ENCODE measurements around the gene AIFM2.
A peak's percentile ranks its signal among the peaks of the same experiment; 100 is the strongest.
"Not testable (repeated sequence)": the region's sequence is repeated elsewhere in the genome, so short reads cannot be mapped to it uniquely, and the experiment has no call there.

Gene AIFM2

DNA sequence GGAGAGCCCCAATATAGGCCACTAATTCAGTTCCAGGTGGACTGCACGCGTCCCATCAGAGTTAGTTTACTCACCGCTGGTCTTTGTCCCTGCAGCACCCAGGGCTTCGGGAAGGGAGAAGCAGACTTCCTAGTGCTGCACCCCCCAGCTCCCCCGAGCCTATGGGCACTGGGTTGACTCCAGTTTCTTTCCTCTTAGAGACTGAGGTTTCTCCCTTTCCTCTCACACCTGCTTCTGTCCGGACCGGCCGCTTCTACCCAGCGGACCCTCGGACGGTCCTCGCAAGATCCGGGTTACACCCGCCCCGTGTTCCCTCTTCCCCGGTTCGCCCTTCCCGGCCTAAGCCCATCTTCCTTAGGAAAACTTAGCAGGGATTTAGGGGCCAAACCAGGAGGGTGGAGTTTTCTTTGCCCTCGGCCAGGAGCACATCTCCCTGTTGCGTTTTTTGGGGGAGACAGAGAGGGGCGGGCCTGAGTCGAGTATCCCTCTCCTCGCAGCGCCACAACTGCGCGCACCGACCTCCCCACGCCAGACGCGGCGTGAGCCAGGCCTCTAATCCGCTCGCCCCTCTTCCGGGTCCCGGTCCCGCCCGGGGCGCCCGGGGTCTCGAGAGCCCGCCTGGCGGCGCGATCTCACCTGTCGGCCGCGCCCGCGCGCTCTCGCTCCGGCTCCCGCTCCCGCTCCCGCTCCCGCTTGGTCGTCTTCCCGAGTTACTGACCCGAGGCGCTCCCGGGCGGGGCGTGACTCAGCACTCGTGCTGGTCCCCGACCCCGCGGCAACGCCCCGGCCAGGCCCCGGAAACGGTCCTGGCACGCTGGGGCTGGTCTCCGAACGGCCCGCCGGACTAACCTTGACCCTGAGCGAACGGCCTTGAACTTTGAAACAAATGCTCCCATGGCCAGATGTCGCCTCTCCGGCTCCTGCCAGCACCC is at the start of gene AIFM2:
Gene AIFM2 (minus strand): TSS at position 728 of the 932 bp plus-strand sequence. CDS start 8,741 bp downstream, outside the sequence.
- DNase-seq (ENCODE audit: insufficient read length, low spot score), result peak; percentile 76
- FAIRE-seq, result peak; percentile 45

DNA sequence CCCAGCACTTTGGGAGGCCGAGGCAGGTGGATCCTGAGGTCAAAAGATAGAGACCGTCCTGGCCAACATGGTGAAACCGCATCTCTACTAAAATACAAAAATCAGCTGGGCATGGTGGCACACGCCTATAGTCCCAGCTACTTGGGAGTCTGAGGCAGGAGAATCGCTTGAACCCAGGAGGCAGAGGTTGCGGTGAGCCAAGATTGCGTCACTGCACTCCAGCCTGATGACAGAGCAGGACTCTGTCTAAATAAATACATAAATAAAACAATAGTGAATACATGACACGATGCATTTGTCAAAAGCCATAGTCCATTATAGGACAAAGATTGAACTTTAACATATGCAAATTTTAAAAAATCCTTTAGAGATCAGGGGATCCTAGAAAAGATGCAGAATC is 46.6 kb upstream of the AIFM2 start:
- FAIRE-seq; DNase-seq (ENCODE audit: insufficient read length, low spot score): not testable (repeated sequence)

DNA sequence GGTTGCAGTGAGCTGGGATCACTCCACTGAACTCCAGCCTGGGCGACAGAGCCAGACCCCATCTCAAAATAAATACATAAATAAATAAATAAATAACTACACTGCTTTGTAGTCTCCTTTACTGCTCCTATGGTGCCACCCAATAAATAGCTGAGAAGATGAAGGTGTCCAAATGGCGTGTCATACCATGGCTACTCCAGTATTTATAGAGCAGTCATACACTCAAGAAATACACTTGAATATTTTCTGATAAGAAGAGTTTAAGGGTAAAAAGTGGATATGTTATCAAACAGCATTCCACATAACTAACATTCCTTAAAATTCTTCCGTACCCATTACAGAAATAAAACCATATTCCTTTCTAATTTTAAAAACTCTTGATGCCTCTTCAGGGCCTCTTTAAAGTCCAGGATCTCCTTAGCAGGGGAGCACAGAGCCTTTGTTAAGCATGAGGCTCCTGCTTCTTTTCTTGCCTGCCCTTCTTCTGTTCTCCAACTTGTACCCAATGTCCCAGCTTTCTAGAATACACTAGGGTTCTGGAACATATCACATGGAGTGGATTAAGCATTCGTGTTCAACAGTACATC is 45.6 kb upstream of the AIFM2 start:
- DNase-seq (ENCODE audit: insufficient read length, low spot score) (no peak), FAIRE-seq (no peak)

DNA sequence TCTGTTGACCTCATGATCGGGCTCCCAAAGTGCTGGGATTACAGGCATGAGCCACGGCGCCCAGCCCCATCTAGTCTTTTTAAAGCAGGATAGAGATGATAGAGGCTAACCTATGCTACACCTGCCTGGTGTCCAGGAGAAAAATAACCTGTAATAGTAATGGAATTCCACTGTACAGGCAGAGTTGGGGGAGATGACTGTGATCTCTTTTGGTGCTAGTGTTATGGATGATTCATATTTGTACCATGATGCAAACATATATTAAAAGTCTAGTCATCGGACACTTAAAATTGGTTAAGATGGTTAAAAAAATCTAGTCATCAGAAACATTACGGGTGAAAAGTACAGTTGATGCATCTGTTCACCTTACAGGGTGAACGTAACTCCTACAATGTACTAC is 43.8 kb upstream of the AIFM2 start:
- FAIRE-seq (no peak), DNase-seq (ENCODE audit: insufficient read length, low spot score) (no peak)

DNA sequence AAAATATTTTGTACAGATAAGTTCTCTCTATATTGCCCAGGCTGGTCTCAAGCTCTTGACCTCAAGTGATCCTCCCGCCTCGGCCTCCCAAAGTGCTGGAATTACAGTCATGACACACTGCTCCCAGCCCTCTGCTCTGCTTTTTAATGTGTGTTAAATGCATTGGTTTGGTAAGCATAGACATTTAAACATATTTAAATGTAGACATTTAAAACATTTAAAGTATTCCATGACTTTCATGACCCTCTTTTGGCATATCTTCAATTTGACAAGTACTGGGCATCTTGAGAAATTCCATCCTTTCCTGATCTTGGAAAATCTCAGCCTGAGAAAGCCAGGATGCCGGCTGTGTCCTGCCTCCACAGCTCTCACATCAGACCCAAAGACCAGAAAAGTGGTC is 42.9 kb upstream of the AIFM2 start:
- DNase-seq (ENCODE audit: insufficient read length, low spot score), result no peak
- FAIRE-seq, result no peak

DNA sequence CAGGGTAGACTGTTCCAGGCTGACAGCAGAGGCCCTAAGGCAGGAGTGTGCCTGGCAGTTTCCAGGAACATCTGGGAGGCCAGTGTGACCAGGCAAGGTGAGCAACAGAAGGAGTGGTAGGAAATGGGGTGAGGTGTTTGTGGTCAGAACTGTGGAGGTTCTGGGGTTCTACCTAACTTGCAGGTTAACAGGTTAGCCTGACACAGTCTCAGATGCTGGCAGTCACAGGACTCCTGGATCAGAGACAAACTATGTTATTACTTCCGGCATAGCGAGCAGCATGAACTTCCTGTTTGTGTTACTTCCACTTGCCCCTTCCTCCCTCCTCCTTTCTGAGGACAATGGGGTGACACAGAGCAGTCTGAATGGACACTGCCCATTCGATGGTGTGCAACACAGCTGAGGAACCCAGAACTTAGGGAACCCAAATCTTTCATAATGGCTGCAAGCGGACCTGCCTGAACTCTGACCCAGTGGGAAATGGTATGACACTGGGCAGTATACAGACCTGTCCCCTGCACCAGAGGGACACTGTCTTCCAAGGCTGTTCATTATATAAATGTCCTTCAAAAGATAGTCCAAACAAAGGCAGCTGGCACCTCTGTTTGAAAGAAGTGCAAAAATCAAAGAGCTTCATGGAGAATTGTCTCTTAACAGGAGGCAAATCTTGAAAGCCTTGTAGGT is 41.6 kb upstream of the AIFM2 start:
- FAIRE-seq (peak; percentile 64), DNase-seq (ENCODE audit: insufficient read length, low spot score) (no peak)

DNA sequence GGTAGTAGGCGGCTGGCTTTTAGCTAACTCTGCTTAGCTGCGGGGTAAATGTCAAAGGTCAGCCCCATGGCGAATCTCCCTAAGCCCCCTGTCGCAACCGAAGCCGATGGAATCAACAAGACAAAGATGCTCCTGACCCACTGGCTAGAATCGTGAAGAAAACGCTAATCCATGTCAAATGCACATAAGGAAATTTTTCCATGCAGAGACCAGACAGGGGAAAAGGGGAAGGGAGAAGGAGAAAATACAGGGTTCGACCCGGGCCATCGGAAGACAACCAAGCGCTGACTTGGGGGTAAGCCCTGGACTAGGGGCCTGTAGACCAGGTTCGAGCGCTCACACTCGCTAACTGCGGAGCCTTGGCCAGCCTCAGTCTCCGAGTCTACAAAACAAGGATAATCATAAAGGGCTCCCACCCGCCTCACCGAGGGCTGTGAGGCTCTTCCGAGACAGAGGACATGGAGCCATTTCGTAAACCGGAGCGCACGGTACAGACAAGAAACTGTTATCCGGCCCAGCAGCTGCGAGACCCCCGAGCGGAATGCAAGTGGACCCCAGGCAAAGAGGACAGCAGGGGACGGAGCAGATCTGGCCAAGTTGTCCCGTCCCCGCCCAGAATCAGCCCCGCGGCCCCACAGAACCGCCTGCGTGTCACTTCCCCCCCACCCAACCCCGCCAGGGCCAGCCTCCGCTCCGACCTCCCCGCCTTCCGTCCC is 37.2 kb upstream of the AIFM2 start:
- DNase-seq (ENCODE audit: insufficient read length, low spot score) (no peak), FAIRE-seq (no peak)

DNA sequence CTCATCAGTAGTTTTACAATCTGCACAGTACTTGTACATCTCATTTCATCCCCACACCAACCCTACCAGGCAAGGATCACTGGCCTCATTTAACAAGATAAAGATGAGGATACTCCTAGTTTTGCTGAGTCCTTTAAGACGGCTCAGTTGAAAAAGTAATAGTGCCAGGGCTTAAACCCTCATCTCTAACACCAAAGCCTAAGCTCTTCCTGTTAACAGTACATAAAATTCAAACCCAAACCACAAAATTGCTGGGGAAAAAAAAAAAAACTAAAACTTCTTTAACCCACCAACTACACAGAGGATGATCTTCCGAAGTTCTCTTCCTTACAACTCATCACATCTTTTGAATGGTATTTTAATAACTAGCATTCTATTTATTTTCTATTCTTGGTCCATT is 36.4 kb upstream of the AIFM2 start:
- DNase-seq (ENCODE audit: insufficient read length, low spot score) (no peak), FAIRE-seq (no peak)

DNA sequence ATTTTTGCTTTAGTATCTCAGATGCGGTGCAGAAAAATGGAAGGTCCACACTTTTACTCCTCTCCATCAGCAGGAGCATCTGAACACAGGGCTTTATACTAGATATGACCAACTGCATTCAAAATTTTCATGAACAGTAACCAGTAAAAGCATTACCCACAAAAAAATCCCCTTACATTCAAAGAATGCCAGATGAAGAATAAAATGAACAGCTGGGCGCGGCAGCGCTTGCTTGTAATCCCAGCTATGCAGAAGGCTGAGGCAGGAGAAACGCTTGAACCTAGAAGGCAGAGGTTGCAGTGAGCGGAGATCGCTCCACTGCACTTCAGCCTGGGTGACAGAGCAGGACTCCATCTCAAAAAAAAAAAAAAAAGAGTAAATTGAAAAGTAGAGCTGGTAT is 34.6 kb upstream of the AIFM2 start:
- no peak for FAIRE-seq

DNA sequence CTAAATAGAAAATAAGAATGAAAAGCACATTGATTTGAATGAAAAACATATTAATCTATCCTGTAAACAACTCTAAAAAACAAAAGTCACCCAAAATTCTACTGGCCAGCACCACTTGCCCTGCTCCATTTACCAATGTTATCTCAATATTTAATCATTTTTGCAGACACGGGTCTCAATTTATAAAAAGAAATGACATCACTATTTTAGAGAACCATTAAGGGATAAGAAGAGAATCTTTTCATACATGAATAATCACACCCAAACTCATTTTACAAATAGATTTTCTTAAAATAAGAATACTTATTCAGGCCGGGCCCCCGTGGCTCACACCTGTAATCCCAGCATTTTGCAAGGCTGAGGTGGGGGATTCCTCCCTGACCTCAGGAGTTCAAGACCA is 33.8 kb upstream of the AIFM2 start:
- no peak for FAIRE-seq
- DNase-seq (ENCODE audit: insufficient read length, low spot score), result no peak

More for the DNA sequence above, 34.6 kb upstream of the AIFM2 start:
- DNase-seq (ENCODE audit: insufficient read length, low spot score), result no peak

DNA sequence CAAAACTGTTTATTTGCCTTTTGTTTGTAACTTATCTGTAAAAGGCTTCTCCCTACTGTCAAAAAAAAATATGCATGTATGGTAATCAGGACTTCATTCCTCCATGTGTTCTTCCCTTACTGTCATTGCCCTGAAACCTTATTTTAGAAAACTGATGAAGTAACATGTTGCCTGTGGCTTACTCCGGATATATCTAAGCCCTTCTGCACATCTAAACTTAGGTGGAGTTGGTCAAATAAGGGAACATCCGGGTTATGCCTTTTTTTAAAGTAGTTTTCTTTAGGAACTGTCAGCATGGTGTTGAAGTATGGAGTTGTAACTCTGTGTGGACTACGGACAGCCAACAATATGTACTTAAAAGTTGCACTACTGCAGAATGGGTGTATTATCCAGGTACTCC is 31.5 kb upstream of the AIFM2 start:
- FAIRE-seq, result no peak
- DNase-seq (ENCODE audit: insufficient read length, low spot score), result no peak

DNA sequence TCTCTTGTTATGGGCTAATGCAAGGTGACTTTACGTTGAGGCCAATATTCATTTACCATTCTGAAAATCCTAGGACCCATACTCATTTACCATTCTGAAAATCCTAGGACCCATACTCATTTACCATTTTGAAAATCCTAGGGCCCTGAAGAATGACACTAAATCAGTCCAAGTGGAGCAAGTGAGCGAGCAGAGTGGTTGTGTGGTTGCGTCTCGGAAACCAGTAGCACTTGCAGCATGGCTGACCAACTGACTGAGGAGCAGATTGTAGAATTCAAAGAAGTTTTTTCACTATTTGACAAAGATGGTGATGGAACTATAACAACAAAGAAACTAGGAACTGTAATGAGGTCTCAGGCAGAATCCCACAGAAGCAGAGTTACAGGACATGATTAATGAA is 30.8 kb upstream of the AIFM2 start:
- no peak for DNase-seq (ENCODE audit: insufficient read length, low spot score)
- peak; percentile 4 for FAIRE-seq

DNA sequence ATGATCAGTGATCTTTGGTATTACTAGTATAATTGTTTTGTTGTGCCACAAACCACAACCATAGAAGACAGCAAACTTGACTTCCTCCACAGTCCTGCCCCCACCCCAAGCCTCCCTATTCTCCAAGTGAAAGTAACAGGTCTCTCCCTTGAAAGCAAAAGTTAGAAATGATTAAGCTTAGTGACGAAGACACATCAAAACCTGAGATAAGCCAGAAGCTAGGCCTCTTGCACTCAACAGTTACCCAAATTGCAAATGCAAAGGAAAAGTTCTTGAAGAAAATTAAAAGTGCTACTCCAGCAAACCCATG is 30.2 kb upstream of the AIFM2 start:
- no peak for FAIRE-seq
- peak; percentile 44 for DNase-seq (ENCODE audit: insufficient read length, low spot score)

DNA sequence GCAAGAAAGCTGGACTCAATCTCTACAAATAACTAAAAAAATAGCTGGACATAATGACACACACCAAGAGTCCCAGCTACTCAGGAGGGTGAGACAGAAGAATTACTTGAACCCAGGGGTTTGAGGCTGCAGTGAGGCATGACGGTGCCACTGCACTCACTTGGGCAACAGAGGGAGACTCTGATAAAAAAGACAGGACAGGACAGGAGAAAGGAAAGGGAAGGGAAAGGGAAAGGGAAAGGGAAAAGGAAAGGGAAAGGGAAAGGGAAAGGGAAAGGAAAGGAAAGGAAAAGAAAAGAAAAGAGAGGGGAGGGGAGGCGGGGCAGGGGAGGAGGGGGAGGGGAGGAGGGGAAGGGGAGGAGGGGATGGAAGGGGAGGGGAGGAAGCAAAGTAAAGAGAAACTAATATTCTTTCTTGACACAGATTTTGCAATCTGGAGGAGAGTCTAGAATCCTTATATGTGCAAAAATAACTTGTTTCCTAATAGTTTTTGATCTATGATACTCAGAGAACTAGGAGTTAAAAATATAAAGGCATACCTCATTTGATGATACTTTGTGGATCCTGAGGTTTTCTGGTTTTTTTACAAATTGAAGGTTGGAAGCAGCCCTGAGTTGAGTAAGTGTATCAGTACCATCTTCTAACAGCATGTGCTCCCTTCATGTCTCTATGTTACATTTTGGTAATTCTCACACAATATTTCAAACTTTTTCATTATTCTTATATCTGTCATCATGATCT is 29.7 kb upstream of the AIFM2 start:
- DNase-seq (ENCODE audit: insufficient read length, low spot score), result no peak
- FAIRE-seq, result peak; percentile 28

DNA sequence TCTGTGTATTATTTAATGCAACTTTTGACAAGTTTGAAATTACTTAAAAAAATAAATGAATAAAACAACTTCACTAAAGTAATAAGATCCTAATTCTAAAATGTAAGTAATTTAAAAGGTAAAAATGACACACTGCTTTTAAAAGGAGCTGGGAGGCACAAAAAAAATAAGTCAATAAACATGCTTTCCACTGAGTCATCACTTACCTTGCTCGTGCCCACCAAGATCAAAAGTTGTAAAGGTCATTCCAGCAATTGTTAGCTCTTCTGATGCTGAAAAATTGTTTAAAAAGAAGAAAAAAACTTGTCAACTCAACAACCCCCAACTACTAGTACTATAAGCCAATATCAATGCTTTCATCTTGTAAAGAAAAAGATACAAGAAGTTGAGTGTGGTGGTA is 28.2 kb upstream of the AIFM2 start:
- FAIRE-seq, result no peak
- no peak for DNase-seq (ENCODE audit: insufficient read length, low spot score)

DNA sequence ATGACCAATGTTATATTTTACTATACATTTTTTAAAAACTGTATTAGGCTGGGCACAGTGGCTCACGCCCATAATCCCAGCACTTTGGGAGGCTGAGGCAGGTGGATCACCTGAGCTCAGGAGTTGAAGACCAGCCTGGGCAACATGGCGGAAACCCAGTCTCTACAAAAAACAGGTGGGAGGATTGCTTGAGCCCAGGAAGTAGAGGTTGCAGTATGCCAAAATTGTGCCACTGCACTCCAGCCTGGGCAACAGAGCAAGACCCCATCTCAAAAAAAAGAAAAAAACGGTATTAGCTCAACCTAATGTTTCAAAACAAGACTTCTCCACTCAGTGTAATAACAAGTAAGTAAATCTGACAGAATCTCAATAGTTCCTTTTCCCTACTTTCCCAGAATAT is 26.7 kb upstream of the AIFM2 start:
- not testable (repeated sequence) for DNase-seq (ENCODE audit: insufficient read length, low spot score)
- peak; percentile 51 for FAIRE-seq

DNA sequence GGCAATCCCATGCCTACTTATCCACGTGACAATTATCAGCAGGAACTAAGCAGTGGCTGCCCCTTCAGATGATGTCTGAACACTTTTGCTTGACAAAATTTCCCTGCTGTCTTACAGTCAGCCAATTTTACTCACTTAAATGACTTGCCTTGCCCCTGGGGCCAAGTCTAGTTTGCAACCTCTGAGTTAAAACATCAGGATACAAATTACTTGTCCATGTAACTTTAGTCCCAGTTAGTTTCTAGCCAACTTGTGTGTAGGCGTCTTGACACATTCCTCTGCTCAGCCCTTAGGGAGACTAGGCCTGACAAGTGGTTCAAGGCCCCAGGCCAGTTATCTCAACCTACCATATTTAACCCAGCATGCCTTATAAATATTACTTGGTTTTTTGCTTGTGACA is 25.5 kb upstream of the AIFM2 start:
- no peak for DNase-seq (ENCODE audit: insufficient read length, low spot score)
- FAIRE-seq, result no peak

DNA sequence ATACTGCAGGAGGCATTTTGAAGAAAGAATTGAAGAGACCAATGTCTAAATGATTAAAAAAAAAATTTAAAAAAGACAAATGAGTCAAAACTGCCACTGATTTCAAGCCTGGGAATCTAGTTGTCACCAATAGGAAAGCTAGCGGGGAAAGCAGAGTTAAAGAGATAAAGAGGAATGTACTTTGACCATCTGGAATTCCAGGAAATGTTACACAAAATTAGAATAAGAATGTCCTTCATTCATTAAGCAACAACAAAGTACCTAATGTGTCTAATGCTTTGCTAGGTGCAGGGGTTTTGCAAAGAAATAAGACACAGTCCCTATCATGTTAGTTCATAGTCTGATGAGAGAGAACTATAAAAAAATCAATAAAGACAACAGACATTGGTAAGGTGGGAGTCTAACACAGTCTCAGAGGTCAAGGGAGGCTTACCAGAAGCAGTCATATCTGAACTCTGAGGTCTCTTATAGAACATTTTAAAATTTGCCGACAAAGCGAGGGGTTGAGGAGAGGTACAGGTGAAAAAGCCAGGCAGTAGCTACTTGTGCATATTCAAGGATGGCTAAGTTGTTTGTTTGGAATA is 22.7 kb upstream of the AIFM2 start:
- DNase-seq (ENCODE audit: insufficient read length, low spot score), result no peak
- FAIRE-seq, result no peak

DNA sequence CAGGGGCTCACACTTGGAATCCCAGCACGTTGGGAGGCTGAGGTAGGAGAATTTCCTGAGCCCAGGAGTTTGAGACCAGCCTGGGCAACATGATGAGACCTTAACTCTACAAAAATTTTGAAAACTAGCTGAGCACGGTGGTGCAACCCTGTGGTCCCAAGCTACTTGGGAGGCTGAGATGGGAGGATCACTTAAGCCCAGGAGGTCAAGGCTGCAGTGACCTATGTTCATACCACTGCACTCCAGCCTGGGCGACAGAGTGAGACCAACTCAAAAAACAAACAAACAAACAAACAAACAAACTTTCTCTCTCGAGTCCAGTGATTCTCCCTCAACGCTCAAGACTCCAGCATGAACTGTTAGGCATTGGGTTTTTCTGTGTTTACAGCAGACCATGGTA is 15.9 kb upstream of the AIFM2 start:
- DNase-seq (ENCODE audit: insufficient read length, low spot score) (no peak), FAIRE-seq (no peak)

DNA sequence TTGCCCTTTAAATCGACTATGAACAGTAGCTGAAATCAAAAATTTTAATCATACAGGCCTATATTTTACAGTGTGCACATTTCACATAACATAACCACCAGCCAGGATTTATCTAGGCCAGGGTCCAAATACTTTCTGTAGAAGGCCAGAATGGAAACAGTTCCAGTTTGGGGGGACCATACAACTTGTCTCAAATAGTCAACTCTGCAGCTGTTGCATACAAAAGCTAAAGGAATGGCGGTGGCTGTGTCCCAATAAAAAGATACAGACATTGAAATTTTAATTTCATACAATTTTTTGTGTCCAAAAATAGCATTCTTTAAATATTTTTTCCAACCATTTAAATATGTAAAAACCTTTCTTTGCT is 14.6 kb upstream of the AIFM2 start:
- FAIRE-seq, result no peak
- no peak for DNase-seq (ENCODE audit: insufficient read length, low spot score)
